Sigmoid colon (tissue), 4 donors: ENCODE data around the gene PERM1.

Experiments
- EP300 ChIP-seq, 4 donors: sonication (generic); formaldehyde crosslinking; IDR thresholded peaks; one replicate each; pipeline ENCODE4 v1.6.1; 2017; ENCODE audit warnings: antibody characterized with exemption in 4 of 4
- POLR2A ChIP-seq, 2 donors: fragments of 450-650 bp; IDR thresholded peaks; one replicate each; pipeline ENCODE4 v1.6.1; 2016; ENCODE audit warnings: antibody characterized with exemption in 2 of 2, mild to moderate bottlenecking in 2 of 2, moderate library complexity in 2 of 2
- POLR2AphosphoS5 ChIP-seq, 4 donors: sonication (generic); formaldehyde crosslinking; IDR thresholded peaks; one replicate each; pipeline ENCODE4 v1.6.1; 2017; ENCODE audit warnings: antibody characterized with exemption in 4 of 4
- TF ChIP-seq, protein P1 (sequence below), 4 experiments: fragments of 450-650 bp in 3 of 4; fragments of 200-600 bp in 1 of 4; IDR thresholded peaks; one replicate each; pipeline ENCODE4 v1.5.1; 2016 to 2019; ENCODE audit warnings: antibody characterized with exemption in 4 of 4, mild to moderate bottlenecking in 3 of 4, moderate library complexity in 2 of 4

DNA sequence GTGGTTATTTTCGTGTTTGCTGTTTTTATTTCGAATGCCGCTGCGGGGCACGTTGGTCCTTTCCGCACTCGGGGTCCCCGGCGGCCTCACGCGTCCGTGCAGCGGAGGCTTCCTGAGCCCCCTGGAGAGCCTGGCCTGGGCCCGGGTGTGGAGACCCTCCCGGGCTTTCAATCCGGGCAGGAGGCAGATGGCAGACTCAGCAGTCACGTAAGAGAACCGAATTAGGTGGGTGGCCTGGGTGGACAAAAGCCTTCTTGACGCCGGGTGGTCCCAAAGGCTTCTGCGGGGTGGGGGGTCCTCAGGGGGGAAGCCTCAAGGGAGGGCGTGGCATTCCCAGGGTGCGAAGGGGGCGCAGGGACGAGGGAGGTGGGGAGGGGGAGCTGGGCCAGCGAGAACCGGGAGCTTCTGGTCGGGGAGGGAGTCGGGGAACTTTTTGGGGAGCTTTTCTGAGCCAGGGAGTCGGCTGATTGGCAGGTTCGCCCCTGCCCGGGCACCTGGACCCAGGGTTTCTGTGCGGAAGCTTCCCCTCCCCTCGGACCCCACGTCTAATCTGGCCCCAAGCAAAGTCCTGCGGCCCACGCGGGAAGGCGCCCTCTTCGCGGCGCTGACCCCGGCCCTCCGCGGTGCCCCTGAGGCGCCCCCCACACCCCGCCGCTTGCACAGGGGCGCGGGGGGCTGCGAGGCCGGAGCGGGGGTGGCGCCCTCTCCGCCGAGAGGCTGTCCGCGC is 19.3 kb upstream of the PERM1 start:
- TF ChIP-seq, protein P1, sequence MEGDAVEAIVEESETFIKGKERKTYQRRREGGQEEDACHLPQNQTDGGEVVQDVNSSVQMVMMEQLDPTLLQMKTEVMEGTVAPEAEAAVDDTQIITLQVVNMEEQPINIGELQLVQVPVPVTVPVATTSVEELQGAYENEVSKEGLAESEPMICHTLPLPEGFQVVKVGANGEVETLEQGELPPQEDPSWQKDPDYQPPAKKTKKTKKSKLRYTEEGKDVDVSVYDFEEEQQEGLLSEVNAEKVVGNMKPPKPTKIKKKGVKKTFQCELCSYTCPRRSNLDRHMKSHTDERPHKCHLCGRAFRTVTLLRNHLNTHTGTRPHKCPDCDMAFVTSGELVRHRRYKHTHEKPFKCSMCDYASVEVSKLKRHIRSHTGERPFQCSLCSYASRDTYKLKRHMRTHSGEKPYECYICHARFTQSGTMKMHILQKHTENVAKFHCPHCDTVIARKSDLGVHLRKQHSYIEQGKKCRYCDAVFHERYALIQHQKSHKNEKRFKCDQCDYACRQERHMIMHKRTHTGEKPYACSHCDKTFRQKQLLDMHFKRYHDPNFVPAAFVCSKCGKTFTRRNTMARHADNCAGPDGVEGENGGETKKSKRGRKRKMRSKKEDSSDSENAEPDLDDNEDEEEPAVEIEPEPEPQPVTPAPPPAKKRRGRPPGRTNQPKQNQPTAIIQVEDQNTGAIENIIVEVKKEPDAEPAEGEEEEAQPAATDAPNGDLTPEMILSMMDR (IDR thresholded peaks at IDR 0.05): no peak
- TF ChIP-seq POLR2AphosphoS5 (IDR thresholded peaks at IDR 0.05) (no peak), EP300 (IDR thresholded peaks at IDR 0.05) (no peak), POLR2A (IDR thresholded peaks at IDR 0.05) (no peak)
